Measurements from ENCODE around the gene PKP3.
A peak's percentile ranks its signal among the peaks of the same experiment; 100 is the strongest.
"Not testable (repeated sequence)": the region's sequence is repeated elsewhere in the genome, so short reads cannot be mapped to it uniquely, and the experiment has no call there.

Gene PKP3

DNA sequence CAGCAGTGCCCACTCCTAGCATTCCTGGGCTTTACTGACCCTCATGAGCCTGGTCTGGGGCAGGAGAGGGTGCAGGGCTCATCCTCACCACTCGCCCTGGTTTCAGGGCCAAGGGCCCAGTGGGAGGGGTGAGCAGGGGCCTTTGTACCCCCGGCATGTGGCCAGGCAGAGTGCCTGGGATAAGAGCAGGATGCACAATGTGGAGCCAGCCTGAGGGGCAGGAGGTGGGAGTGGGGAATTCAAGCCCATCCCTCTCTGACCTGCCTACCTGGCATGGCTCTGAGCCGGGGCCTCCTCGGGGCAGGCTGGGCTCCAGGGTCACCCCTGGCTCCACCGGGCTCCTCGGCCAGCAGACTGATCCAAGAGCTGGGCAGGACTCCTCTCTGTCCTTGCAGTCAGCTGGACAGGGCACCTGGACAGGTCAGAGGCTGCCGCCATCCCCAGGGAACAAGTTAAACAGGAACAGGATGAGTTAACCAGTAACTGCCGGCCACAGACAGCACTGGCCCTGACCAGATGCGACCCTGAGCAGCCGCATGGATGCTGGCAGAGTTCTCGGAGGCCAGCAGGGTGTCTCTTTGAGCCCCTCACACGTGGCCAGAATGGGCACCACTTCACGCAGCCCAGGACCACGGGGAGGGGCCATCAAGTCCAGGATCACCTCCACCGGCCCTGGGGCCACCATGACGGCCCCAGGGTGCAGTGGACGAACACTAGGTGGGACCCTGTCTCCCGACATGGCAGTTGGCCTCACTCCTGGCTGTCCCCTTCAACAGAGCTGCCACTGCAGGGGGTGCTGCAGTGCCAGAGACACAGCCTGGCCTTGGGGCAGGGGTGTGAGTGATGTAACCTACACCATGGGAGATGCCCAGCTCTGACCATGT lies 15.8 kb downstream of the PKP3 start:
- no peak for DNase-seq (ENCODE audit: low spot score)

DNA sequence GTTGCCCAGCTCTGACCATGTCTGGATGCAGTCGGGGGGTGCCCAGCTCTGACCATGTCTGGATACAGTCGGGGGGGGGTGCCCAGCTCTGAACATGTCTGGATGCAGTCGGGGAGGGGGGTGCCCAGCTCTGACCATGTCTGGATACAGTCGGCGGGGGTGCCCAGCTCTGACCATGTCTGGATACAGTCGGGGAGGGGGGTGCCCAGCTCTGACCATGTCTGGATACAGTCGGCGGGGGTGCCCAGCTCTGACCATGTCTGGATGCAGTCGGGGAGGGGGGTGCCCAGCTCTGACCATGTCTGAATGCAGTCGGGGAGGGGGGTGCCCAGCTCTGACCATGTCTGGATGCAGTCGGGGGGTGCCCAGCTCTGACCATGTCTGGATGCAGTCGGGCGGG lies 16.7 kb downstream of the PKP3 start:
- not testable (repeated sequence) for DNase-seq (ENCODE audit: low spot score)

DNA sequence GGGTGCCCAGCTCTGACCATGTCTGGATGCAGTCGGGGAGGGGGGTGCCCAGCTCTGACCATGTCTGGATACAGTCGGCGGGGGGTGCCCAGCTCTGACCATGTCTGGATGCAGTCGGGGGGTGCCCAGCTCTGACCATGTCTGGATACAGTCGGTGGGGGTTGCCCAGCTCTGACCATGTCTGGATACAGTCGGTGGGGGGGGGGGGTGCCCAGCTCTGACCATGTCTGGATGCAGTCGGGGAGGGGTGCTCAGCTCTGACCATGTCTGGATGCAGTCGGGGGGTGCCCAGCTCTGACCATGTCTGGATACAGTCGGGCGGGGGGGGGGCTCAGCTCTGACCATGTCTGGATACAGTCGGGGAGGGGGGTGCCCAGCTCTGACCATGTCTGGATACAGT lies 17.5 kb downstream of the PKP3 start:
- DNase-seq (ENCODE audit: low spot score), result not testable (repeated sequence)

DNA sequence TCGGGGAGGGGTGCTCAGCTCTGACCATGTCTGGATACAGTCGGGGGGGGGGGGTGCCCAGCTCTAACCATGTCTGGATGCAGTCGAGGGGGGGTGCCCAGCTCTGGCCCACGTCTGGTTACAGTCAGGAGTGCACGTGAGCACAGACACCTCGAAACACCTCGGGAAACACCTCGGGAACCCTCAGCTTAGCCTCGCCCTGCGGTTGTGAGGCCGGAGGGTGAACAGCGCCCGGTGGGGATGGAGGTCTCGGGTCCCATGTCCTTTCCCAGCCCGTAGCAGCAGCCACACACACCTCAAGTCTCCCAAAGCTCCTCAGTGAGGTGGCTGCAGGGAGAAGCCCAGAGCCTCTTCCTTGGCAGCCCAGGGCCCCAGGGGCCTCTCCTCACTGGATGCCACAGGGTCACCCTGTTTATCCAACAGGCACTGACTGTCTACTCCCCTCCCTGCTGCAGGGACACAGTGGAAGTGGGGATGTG lies 18.7 kb downstream of the PKP3 start:
- no peak for DNase-seq (ENCODE audit: low spot score)

DNA sequence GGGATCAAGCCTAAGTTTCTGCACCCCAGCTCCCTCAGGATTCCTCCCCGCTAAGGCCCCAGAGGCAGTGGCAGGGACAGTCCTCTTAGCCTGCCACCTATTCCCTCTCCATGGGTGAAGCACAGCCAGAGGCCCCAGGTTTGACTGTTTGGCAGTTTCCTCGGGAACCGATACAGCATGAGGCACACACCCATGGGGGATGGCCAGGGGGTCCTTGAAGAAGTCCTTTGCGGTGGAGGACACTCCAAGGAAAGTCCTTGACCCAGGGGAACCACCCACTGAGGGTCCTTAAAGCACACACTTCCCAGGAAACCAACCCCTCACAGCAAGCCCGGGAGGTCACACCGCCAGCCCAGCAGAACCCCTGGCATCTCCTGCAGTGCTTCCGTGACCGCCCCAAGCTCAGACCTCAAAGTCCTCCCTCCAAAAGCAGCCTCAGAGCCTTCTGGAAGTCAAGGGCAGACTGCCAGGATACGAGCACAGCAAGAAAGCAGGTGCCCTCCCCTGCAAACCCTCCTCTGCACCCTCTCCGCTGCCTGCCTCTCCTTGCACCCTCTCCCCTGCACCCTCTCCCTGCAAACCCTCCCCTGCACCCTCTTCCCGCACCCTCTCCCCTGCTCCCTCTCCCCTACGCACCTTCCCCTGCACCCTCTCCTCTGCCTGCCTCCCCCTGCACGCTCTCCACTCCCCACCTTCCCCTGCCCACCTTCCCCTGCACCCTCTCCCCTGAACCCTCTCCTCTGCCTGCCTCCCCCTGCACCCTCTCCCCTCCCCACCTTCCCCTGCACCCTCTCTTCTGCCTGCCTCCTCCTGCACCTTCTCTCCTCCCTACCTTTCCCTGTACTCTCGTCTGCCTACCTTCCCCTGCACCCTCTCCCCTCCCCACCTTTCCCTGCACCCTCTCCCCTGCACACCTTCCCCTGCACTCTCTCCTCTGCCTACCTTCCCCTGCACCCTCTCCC lies 19.4 kb downstream of the PKP3 start:
- DNase-seq (ENCODE audit: low spot score), result no peak

DNA sequence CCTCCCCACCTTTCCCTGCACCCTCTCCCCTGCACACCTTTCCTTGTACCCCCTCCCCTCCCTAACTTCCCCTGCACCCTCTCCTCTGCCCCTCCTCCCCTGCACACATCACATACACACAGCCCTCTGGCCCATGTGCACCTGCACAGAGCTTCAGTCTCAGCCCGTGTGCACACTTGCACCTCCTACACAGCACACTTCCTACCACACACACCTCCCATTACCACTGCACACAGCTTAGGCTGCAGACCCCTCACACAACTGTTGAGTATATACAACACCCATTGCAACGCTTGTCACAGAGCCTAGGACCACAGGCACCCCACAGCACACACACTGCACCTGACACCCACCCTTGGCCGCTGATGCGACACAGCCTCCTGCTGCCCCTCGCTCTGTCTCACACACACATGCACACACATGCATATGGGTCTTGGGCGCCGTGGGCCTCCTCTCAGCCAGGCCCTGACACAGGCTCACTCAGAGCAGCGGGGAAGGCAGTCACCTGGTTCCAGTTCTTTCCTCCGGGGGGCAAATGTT lies 20.4 kb downstream of the PKP3 start:
- no peak for DNase-seq (ENCODE audit: low spot score)

DNA sequence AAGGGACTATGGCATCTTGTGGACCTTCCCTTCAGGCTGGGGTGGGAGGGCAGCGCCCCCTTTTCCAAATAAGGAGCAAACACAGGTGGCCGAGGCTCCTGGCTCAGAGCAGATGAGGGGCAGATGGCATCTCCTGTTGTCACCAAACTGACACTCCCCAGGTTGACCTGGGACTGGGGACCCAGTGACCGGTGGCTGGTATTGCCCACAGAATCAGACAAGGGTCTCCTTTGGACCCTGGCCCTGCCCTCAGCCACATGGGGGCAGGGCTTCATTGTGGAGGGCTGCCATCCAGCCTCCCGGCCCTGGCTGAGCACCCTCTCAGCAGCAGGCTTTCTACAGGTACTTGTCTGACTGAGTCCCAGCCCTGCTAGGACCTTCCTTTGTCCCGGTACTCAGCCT lies 21.6 kb downstream of the PKP3 start:
- DNase-seq (ENCODE audit: low spot score), result no peak

DNA sequence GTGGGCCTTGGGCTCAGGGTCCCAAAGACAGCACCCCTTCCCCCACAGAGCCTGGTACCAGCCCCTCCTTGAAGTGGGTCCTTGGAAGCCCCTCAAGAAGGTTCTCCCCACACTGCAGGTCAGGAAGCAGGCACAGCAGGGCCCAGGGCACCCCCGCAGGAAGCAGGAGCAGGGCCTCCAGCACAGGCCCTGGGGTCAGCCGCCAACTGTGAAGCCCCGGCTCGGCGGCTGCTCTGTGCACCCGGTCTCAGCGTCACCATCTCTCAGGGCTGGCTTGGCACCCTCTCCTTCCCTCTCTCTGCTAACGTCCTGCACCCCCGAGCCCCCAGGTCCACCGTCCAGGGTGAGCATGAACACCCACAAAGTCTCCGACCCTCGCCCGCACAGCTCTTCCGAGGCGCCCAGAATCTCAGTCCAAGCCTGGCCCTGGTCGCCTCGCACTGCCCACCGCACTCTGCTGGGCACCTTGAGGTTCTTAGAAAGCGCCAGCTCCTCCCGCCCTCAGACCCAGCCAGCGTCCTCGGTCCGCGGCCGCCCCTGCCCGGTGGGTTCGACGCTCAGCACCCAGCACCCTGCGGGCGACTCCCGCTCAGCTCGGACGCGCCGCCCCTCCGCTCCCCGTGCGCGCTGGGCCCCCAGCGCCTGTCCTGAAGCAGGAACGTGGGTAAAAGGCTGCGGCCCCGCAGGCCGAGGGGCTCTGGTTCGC lies 22.2 kb downstream of the PKP3 start:
- DNase-seq (ENCODE audit: low spot score), result no peak

DNA sequence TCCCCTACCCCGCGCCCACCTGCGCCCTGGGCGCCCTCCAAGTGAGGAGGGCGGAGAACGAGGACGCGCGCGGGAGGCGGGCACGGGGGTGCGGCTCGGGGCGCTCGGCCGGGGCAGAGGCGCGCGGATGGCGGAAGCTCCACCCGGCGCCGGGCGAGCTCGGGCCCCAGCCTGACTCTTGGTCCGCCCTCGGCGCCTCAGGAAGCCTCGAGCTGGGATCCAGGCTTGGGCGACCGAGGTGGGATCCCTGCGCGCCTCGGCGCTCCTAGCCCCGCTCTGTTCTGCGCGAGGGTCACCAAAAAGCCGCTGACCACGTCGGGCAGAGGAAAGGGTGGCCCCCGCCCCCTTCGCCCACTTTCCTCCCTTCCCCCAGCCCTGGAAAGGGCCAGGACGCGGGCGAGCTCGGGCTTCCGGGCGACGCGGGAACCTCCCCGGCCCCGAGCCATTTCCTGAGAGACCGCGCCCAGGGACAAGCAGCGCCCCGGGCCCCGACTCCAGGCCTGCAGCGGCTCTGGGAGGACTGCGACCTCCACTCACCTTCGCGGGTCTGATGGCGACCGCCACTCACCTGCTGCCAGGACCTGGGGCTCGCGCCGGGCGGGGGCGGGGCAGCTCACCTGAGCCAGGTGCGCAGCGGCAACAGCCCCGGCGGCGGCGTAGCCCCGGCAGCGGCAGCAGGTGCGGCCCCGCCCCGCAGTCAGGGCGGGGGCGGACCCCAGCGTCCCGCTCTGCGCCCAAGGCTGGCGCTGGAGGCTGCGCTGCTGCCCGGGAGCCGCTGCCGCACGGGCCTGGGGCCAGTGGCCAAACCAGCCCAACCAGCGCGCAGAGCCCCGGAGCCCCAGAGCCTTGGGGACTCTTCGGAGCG lies 23.0 kb downstream of the PKP3 start:
- peak; percentile 94 for DNase-seq (ENCODE audit: low spot score)

DNA sequence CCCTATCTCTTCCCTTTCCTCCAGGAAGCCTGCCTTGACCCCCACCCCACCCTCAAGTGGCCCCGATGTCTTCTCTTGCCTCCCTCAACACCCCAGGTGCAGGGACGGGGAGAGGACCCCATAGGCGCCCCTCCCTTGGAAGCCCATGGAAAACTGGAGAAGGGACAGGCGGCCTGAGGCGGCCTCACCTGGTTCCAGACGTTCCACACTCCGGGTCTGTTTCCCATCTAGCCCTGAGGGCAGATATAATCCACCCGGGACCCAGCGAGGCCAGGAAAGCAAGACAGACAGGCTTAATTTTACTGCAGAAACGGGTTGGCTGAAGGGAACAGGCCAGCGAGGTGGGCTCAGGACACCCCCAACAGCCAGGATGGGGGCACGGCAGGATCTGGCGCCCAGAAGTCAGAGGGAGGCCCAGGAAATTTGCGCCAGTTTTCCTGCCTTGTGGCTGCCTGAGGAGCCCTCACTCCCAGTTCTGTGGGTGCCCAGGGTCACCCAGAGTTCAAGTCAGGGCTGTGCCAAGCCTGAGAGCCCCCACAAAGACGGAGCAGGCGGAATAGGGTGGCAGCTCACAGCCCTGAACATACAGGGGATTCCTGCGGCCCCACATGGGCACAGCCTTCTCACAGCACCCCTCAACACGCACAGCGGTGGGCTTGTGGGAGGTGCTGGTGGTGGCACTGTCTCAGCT lies 23.8 kb downstream of the PKP3 start:
- DNase-seq (ENCODE audit: low spot score), result no peak

DNA sequence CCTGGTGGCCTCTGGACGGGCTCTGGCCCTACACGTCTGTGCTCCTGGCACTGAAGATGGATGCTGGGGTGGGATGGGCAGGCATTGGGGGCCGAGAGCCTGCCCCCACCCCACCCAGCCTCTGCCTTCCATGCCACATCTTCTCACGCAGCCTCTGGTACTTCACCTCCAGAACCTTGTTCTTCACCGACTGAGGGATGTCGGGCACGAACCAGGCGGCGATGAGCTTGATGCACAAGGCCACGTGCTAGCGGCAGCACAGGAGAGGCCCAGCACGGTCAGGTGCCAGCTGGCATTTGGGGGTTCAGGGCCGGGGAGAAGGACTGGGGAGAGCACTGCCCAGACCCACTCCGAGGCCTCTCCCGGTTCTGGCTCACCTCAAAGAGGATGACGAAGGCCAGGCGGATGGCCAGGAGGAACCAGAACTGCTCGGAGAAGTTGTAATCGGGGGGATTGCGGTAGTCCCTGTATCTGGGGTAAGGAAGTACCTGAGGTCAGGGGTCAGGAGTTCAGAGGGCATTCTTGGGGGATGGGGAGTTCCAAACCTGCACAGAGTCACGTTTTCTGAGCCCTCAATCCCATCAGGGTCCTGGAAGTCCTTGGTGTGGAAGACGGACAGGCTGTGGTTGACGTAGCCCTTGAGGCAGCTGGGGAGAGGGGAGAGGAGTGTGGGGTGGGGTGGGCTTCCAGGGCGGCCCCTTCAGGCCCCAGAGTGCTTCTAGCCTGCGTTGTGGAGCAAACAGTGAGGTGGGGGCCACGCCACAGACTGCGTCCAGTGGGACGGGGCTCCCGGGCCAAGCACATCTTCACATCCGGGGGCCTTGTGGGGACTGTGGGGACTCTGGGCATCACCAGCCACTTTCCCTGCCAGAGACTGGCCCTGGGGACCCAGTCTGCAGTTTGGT lies 24.6 kb downstream of the PKP3 start:
- no peak for DNase-seq (ENCODE audit: low spot score)

DNA sequence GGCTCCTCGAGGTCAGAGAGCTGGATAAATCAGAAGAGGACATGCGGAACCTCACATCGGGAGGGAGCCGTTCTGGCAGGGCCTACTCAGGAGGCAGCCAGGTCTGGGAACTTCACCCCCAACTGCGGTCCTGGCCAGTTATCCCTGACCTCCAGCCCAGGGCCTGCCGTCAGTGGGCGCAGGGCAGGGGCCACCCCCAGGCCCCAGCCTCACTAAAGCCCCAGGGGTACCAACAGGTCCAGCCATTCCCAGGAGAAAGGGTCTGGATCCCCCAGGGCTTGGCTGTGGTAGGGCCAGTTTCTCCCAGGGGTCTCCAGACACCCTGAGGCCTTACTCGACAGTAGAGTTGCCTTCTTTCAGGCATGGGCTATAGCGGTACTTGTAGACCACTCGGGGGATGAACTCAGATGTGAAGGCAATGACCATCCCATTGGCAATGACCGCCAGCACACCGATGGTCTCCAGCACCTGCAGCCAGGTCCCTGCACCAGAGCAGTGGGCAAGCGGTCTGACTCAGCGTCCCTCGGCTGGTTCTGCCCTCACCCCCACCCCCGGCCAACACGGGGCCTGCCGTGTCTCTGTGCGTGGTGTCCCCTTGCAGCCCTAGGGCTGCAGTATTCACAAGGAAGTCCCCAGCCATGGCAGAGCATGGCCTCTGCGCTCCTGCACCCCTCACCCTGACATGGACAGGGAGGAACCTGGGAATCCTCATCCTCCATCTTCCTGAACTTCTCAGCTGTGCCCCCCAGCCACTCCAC lies 25.4 kb downstream of the PKP3 start:
- no peak for DNase-seq (ENCODE audit: low spot score)

DNA sequence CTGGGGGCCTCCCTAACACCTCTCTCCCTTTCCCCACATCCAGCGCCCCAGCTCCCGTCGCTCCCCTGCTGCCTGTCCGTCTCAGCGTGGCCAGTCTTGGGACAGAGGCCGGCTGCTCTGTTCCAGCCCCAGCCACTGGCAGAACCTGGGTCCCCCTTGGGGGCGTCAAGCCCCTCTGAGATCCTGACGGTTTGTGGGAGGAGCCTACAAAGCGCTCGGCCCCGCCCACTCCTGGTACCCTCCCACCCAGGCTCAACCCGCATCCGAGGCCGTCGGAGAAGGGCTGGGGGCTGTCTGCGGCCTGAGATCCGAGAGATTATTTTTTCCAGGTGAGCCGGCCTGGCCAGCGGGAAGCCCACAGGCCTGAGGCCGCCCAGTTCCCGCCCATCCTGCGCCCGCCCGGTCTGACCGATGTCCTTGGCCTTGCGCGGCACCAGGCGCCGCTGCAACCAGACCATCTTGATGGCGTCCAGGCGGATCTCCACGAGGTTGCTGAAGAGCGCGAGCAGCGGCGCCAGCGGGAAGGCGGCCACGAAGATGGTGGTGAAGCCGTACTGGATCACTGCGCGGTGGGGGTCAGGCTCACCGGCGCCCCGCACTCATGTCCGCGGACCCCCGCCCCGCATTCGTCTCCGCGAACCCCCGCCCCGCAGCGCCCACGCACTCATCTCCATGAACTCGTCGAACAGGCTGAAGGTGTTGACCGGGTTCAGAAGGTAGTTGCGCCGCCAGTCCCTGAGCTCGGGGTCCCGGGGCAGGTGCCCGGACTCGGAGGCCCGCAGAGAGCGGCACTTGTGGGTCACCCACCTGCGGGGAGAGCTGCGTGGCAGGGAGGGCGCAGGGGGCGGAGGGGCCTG lies 26.3 kb downstream of the PKP3 start:
- DNase-seq (ENCODE audit: low spot score), result peak; percentile 70

DNA sequence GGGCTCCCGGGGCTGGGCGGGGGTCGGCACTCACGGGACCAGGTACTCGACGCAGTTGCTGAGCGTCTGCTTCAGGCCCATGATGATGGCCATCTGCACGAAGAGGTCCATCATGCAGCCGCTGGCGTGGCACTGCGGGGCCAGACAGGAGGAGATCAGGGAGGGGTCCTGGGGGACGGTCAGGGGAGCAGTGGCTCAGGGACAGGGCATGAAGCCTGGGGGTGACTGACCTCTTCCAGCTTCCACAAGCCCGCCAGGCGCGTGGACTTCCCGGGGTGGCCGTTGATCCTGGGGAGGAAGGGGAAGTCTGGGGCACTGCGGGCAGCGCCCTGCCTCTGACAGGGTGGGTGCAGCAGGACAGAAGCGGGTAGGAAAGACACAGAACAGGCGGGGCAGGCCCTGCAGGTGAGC lies 26.9 kb downstream of the PKP3 start:
- DNase-seq (ENCODE audit: low spot score), result no peak

DNA sequence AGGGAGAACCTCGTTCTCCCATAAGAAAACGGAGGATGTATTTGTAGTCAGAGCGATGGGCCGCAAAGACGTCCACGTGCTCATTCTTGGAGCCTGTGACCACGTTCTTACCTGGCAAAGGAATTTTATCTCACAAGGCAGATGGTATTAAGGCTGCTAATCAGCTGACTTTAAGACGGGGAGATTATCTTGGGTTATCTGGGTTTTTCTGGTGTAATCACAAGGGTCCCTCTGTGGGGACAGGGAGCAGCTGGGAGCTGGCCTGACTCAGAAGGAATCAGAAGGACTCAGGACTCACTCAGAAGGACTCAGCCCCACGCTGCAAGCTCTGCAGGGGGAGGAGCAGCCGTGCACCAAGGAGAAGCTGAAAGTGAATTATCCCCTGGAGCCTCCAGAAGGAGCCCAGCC lies 28.2 kb downstream of the PKP3 start:
- no peak for DNase-seq (ENCODE audit: low spot score)

DNA sequence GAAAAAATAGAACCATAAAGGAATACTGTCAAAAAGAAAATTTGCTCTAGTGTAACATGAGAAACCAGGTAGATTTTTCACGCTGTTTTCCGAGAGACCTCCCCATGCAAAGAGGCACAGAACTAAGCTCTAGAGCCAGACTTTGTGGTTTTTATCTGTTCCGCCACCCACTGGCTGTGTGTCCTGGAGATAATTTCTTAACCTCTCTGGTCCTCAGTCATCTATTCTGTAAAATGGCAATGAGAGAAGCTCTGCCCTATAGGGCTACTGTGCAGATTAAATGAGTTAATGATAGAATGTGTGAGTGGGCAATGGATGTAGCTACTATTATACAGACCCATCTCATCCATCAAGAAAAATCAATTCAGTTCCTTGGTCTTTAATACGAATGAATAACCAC lies 30.2 kb downstream of the PKP3 start:
- no peak for DNase-seq (ENCODE audit: low spot score)

DNA sequence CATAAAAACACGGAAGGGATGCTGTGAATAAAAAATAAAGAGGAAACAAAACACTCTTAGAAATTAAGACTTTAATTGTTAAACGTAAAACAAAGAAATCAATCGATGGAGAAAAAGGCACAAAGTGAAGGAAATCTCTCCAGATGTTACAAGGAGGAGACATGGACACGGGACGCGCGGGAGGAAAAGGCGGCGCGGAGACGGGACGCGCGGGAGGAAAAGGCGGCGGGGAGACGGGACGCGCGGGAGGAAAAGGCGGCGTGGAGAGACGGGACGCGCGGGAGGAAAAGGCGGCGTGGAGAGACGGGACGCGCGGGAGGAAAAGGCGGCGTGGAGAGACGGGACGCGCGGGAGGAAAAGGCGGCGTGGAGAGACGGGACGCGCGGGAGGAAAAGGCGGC lies 30.8 kb downstream of the PKP3 start:
- DNase-seq (ENCODE audit: low spot score), result not testable (repeated sequence)
